ENCODE data around the gene PDE1A.

The PDE1A gene

DNA sequence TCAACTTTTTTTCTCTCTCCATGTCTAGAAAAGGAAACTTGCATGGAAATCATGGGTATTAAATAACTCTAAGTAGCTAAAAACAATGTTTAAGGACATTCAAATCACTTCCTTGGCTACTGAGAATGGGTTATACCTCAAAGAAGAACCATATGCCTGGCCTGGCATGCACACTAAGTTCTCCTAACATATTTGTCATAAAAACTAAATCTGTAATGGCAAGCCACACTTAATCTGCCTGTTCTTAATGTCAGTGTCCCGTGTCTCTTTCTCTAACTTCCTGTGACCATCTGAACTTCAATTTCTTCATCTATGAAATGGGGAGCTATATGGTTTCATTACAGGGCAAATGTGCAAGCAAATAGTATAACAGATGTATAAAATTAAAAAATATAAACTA lies 11.1 kb downstream of the PDE1A start:
- Histone ChIP-seq H3K79me2 (ENCODE audit: insufficient read depth, low read length) (no peaks in the 10 kb centered on the region), H3K4me2 (ENCODE audit: low read depth, low read length, poor library complexity, severe bottlenecking) (no peak overlapping the region), H3K9me2 (replicated peaks; ENCODE audit: low read depth, low read length) (no peaks in the 10 kb centered on the region), H3K4me1 (ENCODE audit: insufficient read depth, low read length, poor library complexity, severe bottlenecking) (no peaks in the 10 kb centered on the region), H3K4me3 (ENCODE audit: low read length, poor library complexity, severe bottlenecking) (no peak overlapping the region), H3K9ac (ENCODE audit: low read depth, low read length, poor library complexity, severe bottlenecking) (no peak overlapping the region), H3F3A (ENCODE audit: low read depth) (no peaks in the 10 kb centered on the region), H3K27me3 (ENCODE audit: insufficient read depth, low read length, poor library complexity, severe bottlenecking) (no peaks in the 10 kb centered on the region), H2AFZ (ENCODE audit: low read length) (no peak overlapping the region), H3K9me3 (ENCODE audit: insufficient read depth, low read depth, low read length) (no peaks in the 10 kb centered on the region), H3K36me3 (ENCODE audit: insufficient read depth, low read length) (no peaks in the 10 kb centered on the region), H4K20me1 (ENCODE audit: insufficient read depth, low read length, poor library complexity, severe bottlenecking) (no peaks in the 10 kb centered on the region)
- no peak for TF ChIP-seq EZH2phosphoT487 (IDR thresholded peaks at IDR 0.05; ENCODE audit: borderline replicate concordance)
- TF ChIP-seq, protein P1, sequence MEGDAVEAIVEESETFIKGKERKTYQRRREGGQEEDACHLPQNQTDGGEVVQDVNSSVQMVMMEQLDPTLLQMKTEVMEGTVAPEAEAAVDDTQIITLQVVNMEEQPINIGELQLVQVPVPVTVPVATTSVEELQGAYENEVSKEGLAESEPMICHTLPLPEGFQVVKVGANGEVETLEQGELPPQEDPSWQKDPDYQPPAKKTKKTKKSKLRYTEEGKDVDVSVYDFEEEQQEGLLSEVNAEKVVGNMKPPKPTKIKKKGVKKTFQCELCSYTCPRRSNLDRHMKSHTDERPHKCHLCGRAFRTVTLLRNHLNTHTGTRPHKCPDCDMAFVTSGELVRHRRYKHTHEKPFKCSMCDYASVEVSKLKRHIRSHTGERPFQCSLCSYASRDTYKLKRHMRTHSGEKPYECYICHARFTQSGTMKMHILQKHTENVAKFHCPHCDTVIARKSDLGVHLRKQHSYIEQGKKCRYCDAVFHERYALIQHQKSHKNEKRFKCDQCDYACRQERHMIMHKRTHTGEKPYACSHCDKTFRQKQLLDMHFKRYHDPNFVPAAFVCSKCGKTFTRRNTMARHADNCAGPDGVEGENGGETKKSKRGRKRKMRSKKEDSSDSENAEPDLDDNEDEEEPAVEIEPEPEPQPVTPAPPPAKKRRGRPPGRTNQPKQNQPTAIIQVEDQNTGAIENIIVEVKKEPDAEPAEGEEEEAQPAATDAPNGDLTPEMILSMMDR (conservative IDR thresholded peaks at IDR 0.05; ENCODE audit: low read length): no peak

DNA sequence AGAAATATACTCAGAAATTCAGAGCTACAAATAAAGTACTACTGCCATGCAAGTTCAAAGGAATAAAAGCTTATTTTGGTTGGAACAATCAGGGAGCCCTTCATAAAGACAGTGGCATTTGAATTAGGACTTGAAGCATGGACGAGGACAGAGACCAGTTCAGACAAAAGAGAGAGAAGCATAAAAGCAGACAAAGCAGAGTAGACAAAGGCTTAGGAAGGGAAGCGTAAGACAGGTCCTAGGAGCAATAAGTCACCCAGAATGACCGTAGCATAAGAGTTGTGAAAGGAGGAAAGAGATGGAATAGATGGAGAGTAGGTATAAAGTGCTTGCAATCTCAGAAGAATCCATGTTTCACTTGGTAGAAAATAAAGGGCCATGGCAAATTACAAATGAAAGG lies 14.0 kb downstream of the PDE1A start:
- Histone ChIP-seq H3K9ac (ENCODE audit: low read depth, low read length, poor library complexity, severe bottlenecking) (no peak overlapping the region), H3K4me2 (ENCODE audit: low read depth, low read length, poor library complexity, severe bottlenecking) (no peak overlapping the region), H3K36me3 (ENCODE audit: insufficient read depth, low read length) (no peaks in the 10 kb centered on the region)

DNA sequence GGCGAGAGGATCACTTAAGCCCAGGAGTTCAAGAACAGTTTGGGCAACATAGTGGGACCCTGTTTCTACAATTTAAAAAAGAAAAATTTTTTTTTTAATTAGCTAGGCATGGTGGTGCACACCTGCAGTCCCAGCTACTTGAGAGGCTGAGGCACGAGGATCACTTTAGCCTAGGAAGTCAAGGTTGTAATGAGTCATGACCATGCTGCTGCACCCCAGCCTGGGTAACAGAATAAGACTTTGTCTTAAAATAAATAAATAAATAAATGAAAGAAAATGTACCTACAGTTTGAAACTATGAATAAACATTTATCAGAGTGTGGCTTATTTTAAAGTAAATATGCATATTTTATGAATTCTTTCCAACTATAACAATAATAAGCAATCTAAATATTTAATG lies 16.7 kb downstream of the PDE1A start:
- no peaks in the 10 kb centered on the region for H3K9me2 ChIP-seq (replicated peaks; ENCODE audit: low read depth, low read length)
- no peaks in the 10 kb centered on the region for H3K27me3 ChIP-seq (ENCODE audit: insufficient read depth, low read length, poor library complexity, severe bottlenecking)
- H3K4me2 ChIP-seq (ENCODE audit: low read depth, low read length, poor library complexity, severe bottlenecking): no peak overlapping the region
- TF ChIP-seq, protein P1 (conservative IDR thresholded peaks at IDR 0.05; ENCODE audit: low read length): no peak
- no peak for TF ChIP-seq EZH2phosphoT487 (IDR thresholded peaks at IDR 0.05; ENCODE audit: borderline replicate concordance)
- H3K4me1 ChIP-seq (ENCODE audit: insufficient read depth, low read length, poor library complexity, severe bottlenecking): no peaks in the 10 kb centered on the region
- H2AFZ ChIP-seq (ENCODE audit: low read length): no peak overlapping the region
- H4K20me1 ChIP-seq (ENCODE audit: insufficient read depth, low read length, poor library complexity, severe bottlenecking): no peaks in the 10 kb centered on the region
- no peaks in the 10 kb centered on the region for H3K9me3 ChIP-seq (ENCODE audit: insufficient read depth, low read depth, low read length)
- no peak overlapping the region for H3K9ac ChIP-seq (ENCODE audit: low read depth, low read length, poor library complexity, severe bottlenecking)
- no peaks in the 10 kb centered on the region for H3K36me3 ChIP-seq (ENCODE audit: insufficient read depth, low read length)
- H3K4me3 ChIP-seq (ENCODE audit: low read length, poor library complexity, severe bottlenecking): no peak overlapping the region
- H3K79me2 ChIP-seq (ENCODE audit: insufficient read depth, low read length): no peaks in the 10 kb centered on the region
- H3F3A ChIP-seq (ENCODE audit: low read depth): no peaks in the 10 kb centered on the region

More for the DNA sequence above, 14.0 kb downstream of the PDE1A start:
- no peak for TF ChIP-seq EZH2phosphoT487 (IDR thresholded peaks at IDR 0.05; ENCODE audit: borderline replicate concordance)
- TF ChIP-seq, protein P1 (conservative IDR thresholded peaks at IDR 0.05; ENCODE audit: low read length): no peak
- Histone ChIP-seq H3K4me1 (ENCODE audit: insufficient read depth, low read length, poor library complexity, severe bottlenecking) (no peaks in the 10 kb centered on the region), H3K79me2 (ENCODE audit: insufficient read depth, low read length) (no peaks in the 10 kb centered on the region), H3F3A (ENCODE audit: low read depth) (no peaks in the 10 kb centered on the region), H3K4me3 (ENCODE audit: low read length, poor library complexity, severe bottlenecking) (no peak overlapping the region), H3K9me2 (replicated peaks; ENCODE audit: low read depth, low read length) (no peaks in the 10 kb centered on the region), H3K9me3 (ENCODE audit: insufficient read depth, low read depth, low read length) (no peaks in the 10 kb centered on the region), H4K20me1 (ENCODE audit: insufficient read depth, low read length, poor library complexity, severe bottlenecking) (no peaks in the 10 kb centered on the region), H2AFZ (ENCODE audit: low read length) (no peak overlapping the region), H3K27me3 (ENCODE audit: insufficient read depth, low read length, poor library complexity, severe bottlenecking) (no peaks in the 10 kb centered on the region)

Measured in Loucy (cell line).